NCI-H1694 (cell line): ENCODE measurements around the gene DDX49.

Experiments
- DNase-seq: peaks from one replicate; lab custom pipeline; 2025; lab: John Stamatoyannopoulos, UW

Gene DDX49

GRCh38 chr19:18975869-18976268, 56.4 kb downstream of the DDX49 start:
- no peak for DNase-seq
